UCSD-AML1 (cell line): ENCODE data around the gene GRM3.
"Not testable (repeated sequence)": the region's sequence is repeated elsewhere in the genome, so short reads cannot be mapped to it uniquely, and the experiment has no call there.

Source experiments
- DNase-seq: peaks from one replicate; lab custom pipeline; 2025; ENCODE audit not compliant: unreplicated experiment; lab: John Stamatoyannopoulos, UW

GRM3 gene

GRCh38 chr7:86643561-86644281, at the start of gene GRM3:
Gene GRM3 (plus strand): TSS chr7:86643909. CDS start chr7:86765146, 121,237 bp downstream.
- no peak for DNase-seq

DNA sequence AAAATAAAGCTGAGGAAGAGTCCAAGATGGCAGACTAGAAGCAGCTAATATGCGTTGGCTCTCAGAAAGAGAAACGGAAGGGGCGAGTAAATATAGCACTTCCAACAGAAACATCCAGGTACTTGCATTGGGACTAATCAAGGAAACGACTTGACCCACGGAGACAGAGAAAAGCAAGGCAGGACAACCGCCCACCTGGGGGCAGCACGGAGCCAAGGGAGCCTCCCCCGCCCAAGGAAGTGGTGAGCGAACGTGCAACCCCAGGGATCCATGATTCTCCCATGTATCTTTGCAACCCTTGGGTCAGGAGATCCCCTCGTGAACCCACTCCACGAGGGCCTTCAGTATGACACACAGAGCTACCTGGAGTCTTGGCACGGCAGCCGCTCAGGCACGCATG, 45.4 kb upstream of the GRM3 start:
- no peak for DNase-seq

DNA sequence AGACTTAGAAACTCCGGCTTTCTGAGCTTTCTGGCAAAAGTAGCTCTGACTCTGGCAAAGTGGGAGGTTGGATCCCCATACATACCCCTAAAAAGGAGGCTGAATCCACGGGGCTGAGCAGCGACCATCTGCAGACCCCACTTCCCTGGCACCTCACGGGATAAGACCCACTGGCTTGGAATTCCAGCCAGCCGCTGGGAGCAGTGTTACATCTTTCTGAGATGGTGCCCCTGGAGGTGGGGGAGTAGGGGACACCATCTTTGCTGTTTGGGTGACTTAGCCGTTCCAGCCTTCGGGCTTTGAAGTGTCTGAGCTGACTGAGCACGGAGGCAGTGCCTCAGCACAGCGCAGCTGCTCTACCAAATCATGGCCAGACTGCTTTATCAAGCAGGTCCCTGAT, 45.0 kb upstream of the GRM3 start:
- DNase-seq: no peak

DNA sequence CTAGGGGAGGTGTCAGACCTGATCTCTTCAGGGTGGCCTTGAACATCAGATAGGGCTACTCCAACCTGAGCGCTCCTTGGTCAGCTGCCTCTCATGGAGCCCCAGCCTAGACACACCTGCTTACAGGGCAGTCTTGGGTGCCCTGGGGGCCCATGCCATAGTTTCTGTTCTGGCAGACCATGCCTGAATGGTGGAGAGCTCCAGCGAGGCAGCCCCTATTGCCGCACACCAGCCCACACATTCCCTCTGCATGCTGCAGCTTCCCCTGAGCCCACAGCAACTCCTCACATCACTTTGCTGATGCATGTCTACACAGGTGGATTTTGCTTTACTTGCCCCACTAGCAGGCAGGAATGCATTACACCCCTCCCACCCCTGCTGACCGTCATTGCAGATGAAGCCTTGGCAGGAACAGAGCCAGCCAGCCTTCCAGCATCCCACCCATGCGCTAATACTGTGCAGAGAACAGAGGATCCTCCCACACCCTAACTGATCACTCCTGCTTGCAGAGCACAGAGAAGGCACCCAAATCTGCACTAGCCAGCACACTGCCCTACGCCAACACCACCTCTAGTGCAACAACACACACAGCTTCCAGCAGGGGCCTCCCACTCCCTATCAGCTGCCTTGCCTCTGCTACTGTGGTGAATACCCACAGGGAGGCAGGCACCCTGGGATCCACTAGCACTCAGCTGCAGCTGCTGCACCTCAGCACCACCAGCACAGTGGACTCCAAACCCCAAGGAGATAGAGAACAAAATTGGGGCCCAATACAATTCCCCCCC, 43.0 kb upstream of the GRM3 start:
- DNase-seq: no peak

- DNase-seq: not testable (repeated sequence)
Measured at GRCh38 chr7:86615711-86616110, 28.0 kb upstream of the GRM3 start.

GRCh38 chr7:86644282-86645224, 844 bp downstream of the GRM3 start:
- no peak for DNase-seq

DNA sequence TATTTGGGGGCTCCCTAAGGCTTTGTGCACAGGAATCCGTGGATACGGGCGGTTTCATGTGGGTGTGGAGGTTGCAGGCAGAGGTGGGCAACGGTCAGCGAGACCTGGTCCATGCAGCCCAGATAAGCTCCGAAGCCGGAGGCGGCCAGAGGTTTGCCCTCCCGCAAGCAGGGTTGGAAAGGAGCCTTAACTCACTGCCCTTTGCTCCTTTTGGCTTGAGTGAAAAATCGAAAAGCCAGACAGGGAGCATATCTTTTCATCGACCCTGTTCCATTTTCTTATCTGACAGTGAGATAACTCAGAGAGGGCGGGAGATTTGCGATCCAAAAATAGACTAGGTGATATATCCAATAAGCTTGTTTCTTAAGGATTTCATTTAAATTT, 1.5 kb downstream of the GRM3 start:
- DNase-seq: no peak

DNA sequence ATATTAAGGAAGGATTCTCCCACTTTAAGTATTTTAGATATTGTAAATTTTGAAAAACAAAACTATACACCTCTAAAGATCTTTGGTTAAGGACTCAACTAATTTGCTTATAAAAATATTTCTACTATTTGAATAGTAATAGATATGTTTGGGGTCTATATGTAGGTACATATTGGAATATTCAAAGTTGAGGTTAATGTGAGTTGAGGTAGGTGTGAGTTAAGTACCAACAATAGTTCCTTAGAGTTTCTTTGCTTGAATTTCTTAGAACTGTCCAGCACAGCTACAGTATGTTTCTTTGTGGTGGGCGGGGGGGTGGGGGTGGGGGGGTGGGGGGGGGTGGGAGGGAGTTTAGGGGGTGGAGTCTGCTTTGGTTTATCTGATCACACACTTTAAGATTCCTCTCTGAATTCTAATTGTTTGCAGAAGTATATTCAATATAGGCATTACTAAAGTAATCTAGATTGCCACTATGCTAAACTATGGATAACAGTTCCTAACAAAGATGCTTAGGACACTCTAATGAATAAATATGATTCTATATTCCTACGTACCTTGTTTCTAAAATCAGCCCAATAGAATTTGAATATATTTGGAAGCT, 2.1 kb downstream of the GRM3 start:
- DNase-seq: no peak

GRCh38 chr7:86647385-86648094, 3.8 kb downstream of the GRM3 start:
- no peak for DNase-seq

- DNase-seq: no peak
Measured at GRCh38 chr7:86648169-86648568, 4.5 kb downstream of the GRM3 start.

DNA sequence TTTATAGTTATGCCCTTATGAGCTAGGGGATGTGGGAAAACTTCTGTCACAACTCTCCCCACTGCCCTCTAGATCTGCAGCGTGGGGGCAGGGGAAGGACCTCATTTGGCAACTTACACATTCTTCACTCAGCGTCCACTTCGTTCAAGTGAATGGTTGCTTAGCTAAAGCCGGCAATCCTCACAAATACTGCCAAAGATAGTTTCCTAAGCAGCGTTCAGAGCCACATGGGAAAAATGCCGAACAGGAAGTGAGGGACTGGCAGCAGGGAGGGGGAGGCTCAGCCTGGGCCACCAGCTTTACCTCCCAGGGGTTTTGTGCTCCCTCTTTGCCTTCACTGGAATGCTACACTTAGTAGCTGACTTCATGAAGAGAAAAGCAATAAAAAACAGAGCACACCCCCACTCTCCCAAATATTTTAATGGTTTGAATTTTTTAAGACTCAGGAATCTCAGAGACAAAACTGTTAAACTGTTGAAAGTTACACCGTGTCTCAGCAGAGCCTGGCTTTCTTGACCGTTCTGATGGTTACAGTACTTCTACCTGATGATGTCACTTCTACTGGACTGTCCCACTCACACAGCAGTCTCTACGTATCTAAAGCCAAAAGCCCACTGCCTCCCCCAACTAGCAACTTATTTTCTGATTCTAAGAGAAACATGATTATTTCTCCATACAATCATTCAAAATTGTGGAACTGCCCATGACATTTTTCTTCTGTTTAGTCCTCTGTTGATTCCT, 10.4 kb downstream of the GRM3 start:
- DNase-seq: no peak

DNA sequence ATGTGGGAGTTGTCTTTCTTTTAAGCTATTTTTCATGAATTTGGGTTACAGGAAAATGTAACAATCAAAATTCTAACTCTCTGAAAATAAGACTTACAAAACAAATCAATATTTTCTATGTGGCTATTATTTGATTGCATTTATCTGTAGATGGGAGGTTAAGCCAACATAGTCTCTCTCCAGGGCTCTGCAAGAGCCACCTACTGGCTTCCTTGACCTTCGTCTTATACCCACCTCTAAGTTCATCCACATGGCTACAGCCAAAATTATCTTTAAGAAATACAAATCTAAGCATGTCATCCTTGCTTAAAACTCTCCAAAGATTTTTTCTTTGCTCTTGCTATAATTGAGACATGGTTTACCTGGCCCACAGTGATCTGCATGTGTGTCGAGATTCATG, 14.2 kb downstream of the GRM3 start:
- no peak for DNase-seq

- DNase-seq: no peak
Measured at GRCh38 chr7:86660950-86661462, 17.3 kb downstream of the GRM3 start.

DNA sequence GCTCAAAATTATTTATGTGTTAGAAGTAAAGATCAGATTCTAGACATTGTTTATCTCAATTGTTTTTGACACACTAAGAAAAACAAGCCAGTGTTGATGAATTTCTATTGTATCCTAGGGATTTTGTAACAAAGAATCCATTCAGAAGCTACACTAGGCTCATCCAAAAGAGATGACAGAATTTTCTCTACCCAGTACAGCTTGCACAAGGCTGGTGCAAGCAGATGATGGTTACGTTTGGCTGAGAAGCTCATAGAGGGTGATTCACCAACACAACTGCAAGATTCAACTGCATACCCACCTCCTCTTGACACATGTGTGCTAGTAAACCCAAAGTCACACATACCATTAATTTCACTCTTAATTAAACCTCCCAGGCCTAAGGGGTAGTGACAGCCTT, 20.8 kb downstream of the GRM3 start:
- DNase-seq: no peak

GRCh38 chr7:86664991-86665390, 21.3 kb downstream of the GRM3 start:
- no peak for DNase-seq

DNA sequence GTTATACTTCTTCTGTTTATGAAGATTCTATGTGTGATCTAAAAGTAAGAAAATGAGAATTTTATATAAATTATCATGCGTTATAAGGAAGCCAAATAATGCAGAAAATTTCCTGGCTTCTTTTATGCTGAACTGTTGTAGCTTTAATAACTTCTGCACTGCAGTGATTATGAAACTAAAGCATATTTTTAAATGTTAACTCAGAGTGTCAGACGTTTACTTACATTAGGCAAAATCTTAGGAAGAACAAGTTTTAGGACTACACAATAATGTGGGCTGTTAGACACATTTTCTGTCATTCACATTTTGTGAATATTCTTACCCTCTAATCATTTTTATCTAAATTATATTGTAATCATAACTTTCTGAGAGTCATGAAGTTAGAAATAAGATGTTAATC, 22.0 kb downstream of the GRM3 start:
- DNase-seq: no peak

- no peak for DNase-seq
Measured at GRCh38 chr7:86667732-86668131, 24.0 kb downstream of the GRM3 start.

DNA sequence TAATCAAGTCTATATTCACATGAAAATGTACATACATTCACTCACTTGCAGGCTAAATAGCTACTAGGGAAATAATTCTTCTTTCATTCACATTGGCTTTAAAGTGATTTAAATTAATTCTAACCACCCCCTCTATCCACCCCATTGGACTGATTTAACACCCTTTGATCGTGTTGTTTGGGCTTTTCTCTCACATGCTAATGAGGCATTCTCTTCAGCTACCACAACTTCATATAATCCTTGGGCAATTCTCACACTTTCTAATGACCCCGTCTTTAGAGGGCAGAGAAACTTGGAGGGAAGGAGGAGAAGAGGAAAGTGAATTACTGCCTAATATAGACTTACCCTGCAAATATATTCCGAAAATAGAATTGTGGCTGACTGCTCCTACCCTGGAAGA, 24.6 kb downstream of the GRM3 start:
- DNase-seq: no peak

DNA sequence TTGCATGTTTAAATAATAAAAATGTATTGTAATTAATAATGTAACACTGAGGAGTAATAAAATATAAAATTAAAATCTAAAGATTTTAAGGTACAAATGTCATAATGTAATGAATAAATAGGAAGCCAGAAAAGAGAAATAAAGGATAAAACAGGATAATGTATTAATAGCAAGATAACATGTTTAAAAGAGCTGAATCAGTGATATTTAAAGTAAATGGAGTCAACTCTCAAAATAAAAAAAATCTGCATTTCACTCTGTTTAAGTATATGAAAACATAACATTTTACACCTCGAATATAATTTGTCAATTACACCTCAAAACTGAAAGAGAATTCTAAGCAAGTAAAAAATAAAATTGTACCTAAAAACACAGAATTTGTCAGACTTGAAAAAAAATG, 44.1 kb downstream of the GRM3 start:
- DNase-seq: no peak

DNA sequence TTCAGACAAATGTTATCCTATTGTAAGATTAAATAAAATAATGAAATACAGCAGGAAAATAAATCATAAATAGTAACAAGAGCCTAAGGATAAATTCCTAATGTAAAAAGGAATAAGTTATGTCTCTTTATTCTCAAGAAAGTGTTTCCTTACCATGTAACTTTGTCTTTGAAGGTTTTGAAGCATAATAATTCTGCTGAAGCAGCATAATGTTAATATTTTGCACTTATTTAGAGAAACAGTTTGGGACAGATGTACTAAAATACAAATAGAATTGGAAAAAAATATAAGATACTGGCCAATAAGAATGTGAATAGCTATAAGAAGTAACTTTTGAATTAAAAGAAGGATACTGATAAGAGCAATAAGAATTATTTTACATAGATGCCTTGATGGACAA, 45.7 kb downstream of the GRM3 start:
- no peak for DNase-seq
